OCI-LY1 (cell line): Measurements from ENCODE around the gene CAMTA1.

ENCODE experiments used
- CTCF ChIP-seq: fragments of 200-600 bp; sonication (generic), shearing (Covaris generic); IDR thresholded peaks from 2 replicates; pipeline ENCODE4 v1.5.1; 2017; ENCODE audit warnings: mild to moderate bottlenecking, antibody characterized with exemption, low read length, moderate library complexity, mixed read lengths
- EZH2 ChIP-seq: fragments of 200-600 bp; sonication (generic), shearing (Covaris generic); IDR thresholded peaks from 2 replicates; pipeline ENCODE4 v1.8.0; 2017; ENCODE audit warnings: borderline replicate concordance, mixed run types, mild to moderate bottlenecking, antibody characterized with exemption, low read length, moderate library complexity, mixed read lengths

DNA sequence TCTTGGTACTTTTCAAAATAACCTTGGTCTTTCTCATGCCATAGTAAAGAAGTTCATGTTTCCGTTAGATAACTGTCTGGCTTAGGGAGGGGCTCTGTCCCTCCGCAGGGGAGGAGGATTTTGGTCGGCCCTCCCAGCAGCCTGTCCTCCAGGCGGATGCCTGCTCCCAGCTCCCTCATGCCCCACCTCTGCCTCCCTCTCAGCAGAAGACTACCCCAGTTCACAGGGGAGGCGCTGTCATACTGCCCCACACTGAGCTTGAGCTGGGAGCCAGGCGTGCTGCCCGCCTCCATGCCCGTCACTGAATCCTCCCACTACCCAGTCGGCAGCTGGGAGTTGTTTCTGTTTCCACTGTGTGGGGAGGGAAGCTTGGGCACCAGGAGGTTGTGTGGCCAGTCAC, 127.3 kb downstream of the CAMTA1 start:
- no peak for TF ChIP-seq CTCF
- no peak for TF ChIP-seq EZH2
